NCI-H1694 treated with DMSO at 0.1 percent for 48 hours (cell line): ENCODE measurements around the gene SNUPN.

Experiments used
- DNase-seq: peaks from one replicate; lab custom pipeline; 2025; lab: John Stamatoyannopoulos, UW

Gene SNUPN

GRCh38 chr15:75654201-75654907 is 28.8 kb upstream of the SNUPN start:
- no peak for DNase-seq

GRCh38 chr15:75653347-75653913 is 27.9 kb upstream of the SNUPN start:
- DNase-seq = no peak

GRCh38 chr15:75651810-75652543 is 26.5 kb upstream of the SNUPN start:
- DNase-seq = no peak

- DNase-seq = no peak
These were observed 25.6 kb upstream of the SNUPN start for GRCh38 chr15:75650908-75651809.

- no peak for DNase-seq
These were observed 24.3 kb upstream of the SNUPN start for GRCh38 chr15:75649848-75650247.

- no peak for DNase-seq
These were observed 23.7 kb upstream of the SNUPN start for GRCh38 chr15:75649045-75649761.

- DNase-seq = no peak
These were observed 22.9 kb upstream of the SNUPN start for GRCh38 chr15:75648156-75649000.

- DNase-seq = peak; percentile 23
These were observed 22.0 kb upstream of the SNUPN start, which contains the start of gene SNX33 for GRCh38 chr15:75647370-75648155. Gene SNX33 (plus strand): TSS chr15:75647912. CDS start chr15:75649103, 1,191 bp downstream.

GRCh38 chr15:75646944-75647364 is 21.4 kb upstream of the SNUPN start:
- DNase-seq = no peak

- no peak for DNase-seq
These were observed 20.8 kb upstream of the SNUPN start for GRCh38 chr15:75646112-75646943.

GRCh38 chr15:75644376-75644775 is 18.9 kb upstream of the SNUPN start:
- DNase-seq = no peak

- DNase-seq = no peak
These were observed 16.1 kb upstream of the SNUPN start for GRCh38 chr15:75641603-75642002.

- no peak for DNase-seq
These were observed 15.6 kb upstream of the SNUPN start for GRCh38 chr15:75641179-75641503.

GRCh38 chr15:75640483-75641178 is 15.1 kb upstream of the SNUPN start:
- DNase-seq = peak; percentile 62

- DNase-seq = peak; percentile 94
These were observed 14.4 kb upstream of the SNUPN start, which contains the start of gene IMP3 for GRCh38 chr15:75639709-75640482. Gene IMP3 (minus strand): TSS chr15:75640224. CDS start chr15:75640168, 56 bp downstream.

- DNase-seq = no peak
These were observed 13.7 kb upstream of the SNUPN start for GRCh38 chr15:75639191-75639708.
